HG02885 (cell line): ENCODE measurements around the gene ATRN.

Experiments used
- ATAC-seq: cut with Tn5 transposase; IDR thresholded peaks from one replicate; pipeline ENCODE4 v1.9.1; 2021; ENCODE audit warnings: mild to moderate bottlenecking; ENCODE audit not compliant: unreplicated experiment, poor library complexity

The ATRN gene

GRCh38 chr20:3669710-3670367 is 199.0 kb downstream of the ATRN start:
- ATAC-seq: no peak

- no peak for ATAC-seq
These were observed 199.7 kb downstream of the ATRN start for GRCh38 chr20:3670511-3670910.

- ATAC-seq: no peak
These were observed 200.1 kb downstream of the ATRN start for GRCh38 chr20:3670945-3671344.

GRCh38 chr20:3671986-3672546 is 201.2 kb downstream of the ATRN start:
- no peak for ATAC-seq

GRCh38 chr20:3672547-3673171 is 201.8 kb downstream of the ATRN start:
- ATAC-seq: no peak

GRCh38 chr20:3673221-3674070 is 202.6 kb downstream of the ATRN start:
- ATAC-seq: no peak

GRCh38 chr20:3674447-3674846 is 203.6 kb downstream of the ATRN start:
- no peak for ATAC-seq

GRCh38 chr20:3674995-3675900 is 204.4 kb downstream of the ATRN start:
- ATAC-seq: no peak

GRCh38 chr20:3677733-3678132 is 206.9 kb downstream of the ATRN start:
- ATAC-seq: no peak

GRCh38 chr20:3678198-3678597 is 207.4 kb downstream of the ATRN start:
- no peak for ATAC-seq

GRCh38 chr20:3678856-3679720 is 208.3 kb downstream of the ATRN start:
- ATAC-seq: no peak

- ATAC-seq: no peak
These were observed 209.2 kb downstream of the ATRN start for GRCh38 chr20:3679749-3680700.

GRCh38 chr20:3680701-3681351 is 210.0 kb downstream of the ATRN start:
- no peak for ATAC-seq

- ATAC-seq: no peak
These were observed 210.6 kb downstream of the ATRN start for GRCh38 chr20:3681352-3681930.

- no peak for ATAC-seq
These were observed 211.3 kb downstream of the ATRN start, which contains the start of gene ADAM33 for GRCh38 chr20:3681931-3682781. Gene ADAM33 (minus strand): TSS chr20:3682010. CDS start chr20:3682004, 6 bp downstream.

- ATAC-seq: no peak
These were observed 214.5 kb downstream of the ATRN start for GRCh38 chr20:3685341-3685740.
